GM11168 (cell line): ENCODE results near the gene PRXL2A.
"Not testable (repeated sequence)": the region's sequence is repeated elsewhere in the genome, so short reads cannot be mapped to it uniquely, and the experiment has no call there.

Experiments
- in situ Hi-C: fragments of 300-500 bp; cut with MboI; formaldehyde crosslinking; loops from one replicate; pipeline ENCODE4 v1.12.0; 2022; ENCODE audit warnings: low sequenced_read_pairs; ENCODE audit not compliant: unreplicated experiment

The PRXL2A gene

GRCh38 chr10:80473096-80473657, 64.8 kb downstream of the PRXL2A start:
- in situ Hi-C loops: no loop called here

- in situ Hi-C loops: no loop called here
These were observed 65.6 kb downstream of the PRXL2A start for GRCh38 chr10:80473692-80474596.

- in situ Hi-C loops: no loop called here
These were observed 66.2 kb downstream of the PRXL2A start for GRCh38 chr10:80474597-80474910.

- in situ Hi-C loops: no loop called here
These were observed 66.6 kb downstream of the PRXL2A start for GRCh38 chr10:80474941-80475340.

- in situ Hi-C loops: not testable (repeated sequence)
These were observed 67.3 kb downstream of the PRXL2A start for GRCh38 chr10:80475641-80476040.

- in situ Hi-C loops: no loop called here
These were observed 68.3 kb downstream of the PRXL2A start for GRCh38 chr10:80476685-80477084.

GRCh38 chr10:80477813-80478212, 69.5 kb downstream of the PRXL2A start:
- in situ Hi-C loops: no loop called here

- in situ Hi-C loops: not testable (repeated sequence)
These were observed 72.0 kb downstream of the PRXL2A start for GRCh38 chr10:80480373-80480772.

GRCh38 chr10:80480852-80481251, 72.5 kb downstream of the PRXL2A start:
- in situ Hi-C loops: no loop called here

GRCh38 chr10:80484243-80484642, 75.9 kb downstream of the PRXL2A start:
- in situ Hi-C loops: no loop called here

GRCh38 chr10:80484676-80485075, 76.3 kb downstream of the PRXL2A start:
- in situ Hi-C loops: no loop called here

GRCh38 chr10:80485076-80485945, 77.0 kb downstream of the PRXL2A start:
- in situ Hi-C loops: no loop called here

- in situ Hi-C loops: no loop called here
These were observed 77.8 kb downstream of the PRXL2A start for GRCh38 chr10:80485946-80486764.
